ENCODE measurements around the gene ADD1. TPM values are rescaled to one million over a fixed set of nuclear protein-coding genes. Genes with fewer than 3 reads are reported as not detected.
A peak's percentile ranks its signal among the peaks of the same experiment; 100 is the strongest.
"Not testable (repeated sequence)": the region's sequence is repeated elsewhere in the genome, so short reads cannot be mapped to it uniquely, and the experiment has no call there.

Gene ADD1
- total RNA-seq, 1 donor from 2014 or later, result 429 TPM

GRCh38 chr4:2945619-2946604 is 102.3 kb downstream of the ADD1 start:
- intact Hi-C loops (cut with DNase I); ATAC-seq: not testable (repeated sequence)
- DNase-seq (ENCODE audit: low spot score), result peak; percentile 42

- ATAC-seq (no peak), DNase-seq (ENCODE audit: low spot score) (no peak)
- intact Hi-C loops (cut with DNase I), result no loop called here
Measured at GRCh38 chr4:2946812-2947600, 103.4 kb downstream of the ADD1 start.

GRCh38 chr4:2947926-2948325 is 104.3 kb downstream of the ADD1 start:
- intact Hi-C loops (cut with DNase I), result no loop called here
- no peak for ATAC-seq

GRCh38 chr4:2948895-2949781 is 105.5 kb downstream of the ADD1 start:
- peak; percentile 37 for ATAC-seq
- intact Hi-C loops (cut with DNase I), result no loop called here
- no peak for DNase-seq (ENCODE audit: low spot score)

More at GRCh38 chr4:2947926-2948325, 104.3 kb downstream of the ADD1 start:
- no peak for DNase-seq (ENCODE audit: low spot score)

GRCh38 chr4:2949782-2950125 is 106.1 kb downstream of the ADD1 start:
- intact Hi-C loops (cut with DNase I), result no loop called here
- no peak for ATAC-seq
- DNase-seq (ENCODE audit: low spot score), result no peak

GRCh38 chr4:2950221-2950989 is 106.8 kb downstream of the ADD1 start:
- no peak for ATAC-seq
- DNase-seq (ENCODE audit: low spot score), result no peak
- intact Hi-C loops (cut with DNase I), result no loop called here

- no peak for ATAC-seq
- DNase-seq (ENCODE audit: low spot score), result no peak
- intact Hi-C loops (cut with DNase I), result no loop called here
Measured at GRCh38 chr4:2953496-2953895, 109.9 kb downstream of the ADD1 start.

- no peak for DNase-seq (ENCODE audit: low spot score)
- intact Hi-C loops (cut with DNase I), result no loop called here
- no peak for ATAC-seq
Measured at GRCh38 chr4:2954358-2955185, 110.9 kb downstream of the ADD1 start.

- DNase-seq (ENCODE audit: low spot score); intact Hi-C loops (cut with DNase I); ATAC-seq: not testable (repeated sequence)
Measured at GRCh38 chr4:2955186-2956044, 111.8 kb downstream of the ADD1 start.

GRCh38 chr4:2958446-2958845 is 114.8 kb downstream of the ADD1 start:
- no peak for DNase-seq (ENCODE audit: low spot score)
- no peak for ATAC-seq
- intact Hi-C loops (cut with DNase I), result no loop called here

GRCh38 chr4:2960450-2960849 is 116.8 kb downstream of the ADD1 start:
- intact Hi-C loops (cut with DNase I); DNase-seq (ENCODE audit: low spot score); ATAC-seq: not testable (repeated sequence)

GRCh38 chr4:2961421-2961810 is 117.8 kb downstream of the ADD1 start:
- ATAC-seq (no peak), DNase-seq (ENCODE audit: low spot score) (no peak)
- intact Hi-C loops (cut with DNase I), result no loop called here

- intact Hi-C loops (cut with DNase I), result no loop called here
- DNase-seq (ENCODE audit: low spot score), result no peak
Measured at GRCh38 chr4:2961811-2962441, 118.3 kb downstream of the ADD1 start.

GRCh38 chr4:2962614-2963174 is 119.0 kb downstream of the ADD1 start:
- peak; percentile 35 for ATAC-seq
- intact Hi-C loops (cut with DNase I), result no loop called here

More at GRCh38 chr4:2961811-2962441, 118.3 kb downstream of the ADD1 start:
- no peak for ATAC-seq

GRCh38 chr4:2963175-2963965 is 119.7 kb downstream of the ADD1 start, which contains the start of the genes GRK4 and NOP14:
TSS of gene GRK4 (plus strand) at chr4:2963571. CDS start at chr4:2964071, 500 bp downstream.
TSS of gene NOP14 (minus strand) at chr4:2963406. CDS start at chr4:2963319, 87 bp downstream.
- intact Hi-C loops (cut with DNase I), result no loop called here
- peak; percentile 99 for DNase-seq (ENCODE audit: low spot score)
- peak; percentile 99 for ATAC-seq

More at GRCh38 chr4:2962614-2963174, 119.0 kb downstream of the ADD1 start:
- no peak for DNase-seq (ENCODE audit: low spot score)

All from sciatic nerve (tissue), 2 donors.